Smooth muscle cell (in vitro differentiated cells): ENCODE measurements around the gene ZNF385D. TPM values are rescaled to one million over a fixed set of nuclear protein-coding genes. Genes with fewer than 3 reads are reported as not detected.

Source experiments
- DNase-seq: peaks from one replicate; lab custom pipeline; 2025; ENCODE audit not compliant: unreplicated experiment; lab: John Stamatoyannopoulos, UW
- H2AFZ ChIP-seq: fragments of 200-600 bp; sonication (generic); 2 replicates; pipeline ENCODE4 v1.6.0; 2016; ENCODE audit warnings: antibody characterized with exemption, low read depth, mild to moderate bottlenecking
- H3F3A ChIP-seq: fragments of 200-600 bp; sonication (generic); 2 replicates; pipeline ENCODE4 v1.6.0; 2017; ENCODE audit warnings: antibody characterized with exemption, low read depth
- H3K27ac ChIP-seq: fragments of 200-600 bp; sonication (generic); 2 replicates; pipeline ENCODE4 v1.5.1; 2016; ENCODE audit warnings: low read depth, mild to moderate bottlenecking
- H3K27me3 ChIP-seq: fragments of 200-600 bp; sonication (generic); 2 replicates; pipeline ENCODE4 v1.6.1; 2016; ENCODE audit warnings: low read depth, mild to moderate bottlenecking
- H3K36me3 ChIP-seq: fragments of 200-600 bp; sonication (generic); 2 replicates; pipeline ENCODE4 v1.5.1; 2016; ENCODE audit warnings: low read depth
- H3K4me1 ChIP-seq: fragments of 200-600 bp; sonication (generic); 2 replicates; pipeline ENCODE4 v1.5.1; 2016; ENCODE audit warnings: low read depth
- H3K4me2 ChIP-seq: fragments of 200-600 bp; sonication (generic); 2 replicates; pipeline ENCODE4 v1.6.0; 2016; ENCODE audit warnings: mild to moderate bottlenecking
- H3K4me3 ChIP-seq: fragments of 200-600 bp; sonication (generic); 2 replicates; pipeline ENCODE4 v1.5.1; 2016; ENCODE audit warnings: mild to moderate bottlenecking
- H3K79me2 ChIP-seq: fragments of 200-600 bp; sonication (generic); 2 replicates; pipeline ENCODE4 v1.6.0; 2016; ENCODE audit warnings: low read depth, mild to moderate bottlenecking
- H3K9ac ChIP-seq: fragments of 200-600 bp; sonication (generic); 2 replicates; pipeline ENCODE4 v1.6.0; 2016; ENCODE audit warnings: low read depth
- H3K9me3 ChIP-seq: fragments of 200-600 bp; sonication (generic); replicated peaks from 2 replicates; pipeline ENCODE4 v1.5.1; 2016; ENCODE audit warnings: low read depth
- H4K20me1 ChIP-seq: fragments of 200-600 bp; sonication (generic); 2 replicates; pipeline ENCODE4 v1.6.0; 2016; ENCODE audit warnings: low read depth
- WGBS: methylation state at CpG from one replicate; pipeline ENCODE4 v1.1.7; 2016; ENCODE audit warnings: low lambda C conversion rate; 5-methylcytosine and 5-hydroxymethylcytosine counted together
- polyA plus RNA-seq: library from polyadenylated mRNA; unstranded; fragments of >200 nt; fragmentation: Nextera tagmentation; extraction: Ambion mirVana; gene quantifications from 2 replicates; pipeline ENCODE4 v1.2.1, GENCODE V29; 2016
- total RNA-seq: library from RNA; depleted of rRNA; stranded (reverse); fragments of >200 nt; gene quantifications from 2 replicates; pipeline ENCODE4 v1.2.3, GENCODE V29; 2014
- TF ChIP-seq, protein P1 (sequence below): fragments of 200-600 bp; sonication (generic); IDR thresholded peaks from 2 replicates; pipeline ENCODE4 v1.5.1; 2017; ENCODE audit warnings: borderline replicate concordance, mild to moderate bottlenecking, antibody characterized with exemption; ENCODE audit not compliant: insufficient read depth, poor library complexity, severe bottlenecking

ZNF385D gene
- total and polyA plus RNA-seq, 2 experiments from 2014 or later, result 0.13 to 2.4 TPM

DNA sequence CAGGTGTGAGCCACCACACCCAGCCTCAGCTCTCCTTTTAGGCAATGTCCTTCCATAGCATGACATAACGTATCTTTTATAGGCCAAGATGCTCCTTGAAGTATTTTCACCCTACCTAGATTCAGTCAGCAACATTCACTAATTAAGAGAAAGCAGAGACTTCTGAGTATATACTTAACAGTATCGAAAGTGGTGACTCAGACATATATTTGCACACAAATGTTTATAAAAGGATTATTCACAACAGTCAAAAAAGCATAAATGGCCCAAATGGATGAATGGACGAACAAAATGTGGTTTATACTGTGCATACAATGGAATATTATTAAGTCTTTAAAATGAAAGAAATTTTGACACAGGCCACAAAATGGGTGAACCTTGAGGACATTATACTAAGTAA, 108.6 kb downstream of the ZNF385D start:
- TF ChIP-seq, protein P1, sequence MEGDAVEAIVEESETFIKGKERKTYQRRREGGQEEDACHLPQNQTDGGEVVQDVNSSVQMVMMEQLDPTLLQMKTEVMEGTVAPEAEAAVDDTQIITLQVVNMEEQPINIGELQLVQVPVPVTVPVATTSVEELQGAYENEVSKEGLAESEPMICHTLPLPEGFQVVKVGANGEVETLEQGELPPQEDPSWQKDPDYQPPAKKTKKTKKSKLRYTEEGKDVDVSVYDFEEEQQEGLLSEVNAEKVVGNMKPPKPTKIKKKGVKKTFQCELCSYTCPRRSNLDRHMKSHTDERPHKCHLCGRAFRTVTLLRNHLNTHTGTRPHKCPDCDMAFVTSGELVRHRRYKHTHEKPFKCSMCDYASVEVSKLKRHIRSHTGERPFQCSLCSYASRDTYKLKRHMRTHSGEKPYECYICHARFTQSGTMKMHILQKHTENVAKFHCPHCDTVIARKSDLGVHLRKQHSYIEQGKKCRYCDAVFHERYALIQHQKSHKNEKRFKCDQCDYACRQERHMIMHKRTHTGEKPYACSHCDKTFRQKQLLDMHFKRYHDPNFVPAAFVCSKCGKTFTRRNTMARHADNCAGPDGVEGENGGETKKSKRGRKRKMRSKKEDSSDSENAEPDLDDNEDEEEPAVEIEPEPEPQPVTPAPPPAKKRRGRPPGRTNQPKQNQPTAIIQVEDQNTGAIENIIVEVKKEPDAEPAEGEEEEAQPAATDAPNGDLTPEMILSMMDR, result no peak
- H3F3A ChIP-seq, result no peaks in the 10 kb centered on the region
- DNase-seq, result no peak
- H2AFZ ChIP-seq, result no peak overlapping the region
- H3K9ac ChIP-seq, result no peak overlapping the region
- WGBS, result 71% methylated on average over 3 of the region's 3 CpGs
- H3K27me3 ChIP-seq, result no peaks in the 10 kb centered on the region
- H3K36me3 ChIP-seq, result no peaks in the 10 kb centered on the region
- H3K4me1 ChIP-seq, result peaks cover 6% of the 10 kb centered on the region
- no peaks in the 10 kb centered on the region for H3K9me3 ChIP-seq
- H3K79me2 ChIP-seq, result no peaks in the 10 kb centered on the region
- no peak overlapping the region for H3K4me3 ChIP-seq
- no peak overlapping the region for H3K4me2 ChIP-seq
- H3K27ac ChIP-seq, result no peak overlapping the region
- no peaks in the 10 kb centered on the region for H4K20me1 ChIP-seq

DNA sequence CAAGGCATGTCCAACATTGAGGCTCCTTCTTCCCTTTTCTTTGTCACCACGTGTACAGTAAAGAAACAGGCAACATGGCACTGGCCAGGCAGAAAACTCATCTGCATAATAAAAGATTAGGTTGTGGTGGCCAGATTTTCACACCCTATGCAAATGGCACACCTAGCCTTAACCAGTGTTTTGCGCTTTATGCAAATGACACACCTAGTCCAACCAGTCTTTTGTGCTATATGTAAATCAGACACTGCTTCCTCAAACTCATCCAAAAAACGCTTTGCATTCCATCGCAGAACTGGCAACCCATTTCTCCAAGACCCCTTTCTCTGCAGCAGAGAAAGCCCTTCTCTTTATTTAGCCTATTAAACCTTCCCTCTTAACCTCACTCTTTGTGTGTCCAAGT, 109.1 kb downstream of the ZNF385D start:
- Histone ChIP-seq H3K27me3 (no peaks in the 10 kb centered on the region), H3F3A (no peaks in the 10 kb centered on the region), H4K20me1 (no peaks in the 10 kb centered on the region), H3K4me2 (no peak overlapping the region), H2AFZ (no peak overlapping the region), H3K79me2 (no peaks in the 10 kb centered on the region), H3K4me1 (peaks cover 6% of the 10 kb centered on the region), H3K9me3 (no peaks in the 10 kb centered on the region), H3K9ac (no peak overlapping the region), H3K4me3 (no peak overlapping the region), H3K27ac (no peak overlapping the region), H3K36me3 (no peaks in the 10 kb centered on the region)
- no peak for DNase-seq
- WGBS, result 71% methylated on average over 4 of the region's 4 CpGs
- TF ChIP-seq, protein P1, result no peak

DNA sequence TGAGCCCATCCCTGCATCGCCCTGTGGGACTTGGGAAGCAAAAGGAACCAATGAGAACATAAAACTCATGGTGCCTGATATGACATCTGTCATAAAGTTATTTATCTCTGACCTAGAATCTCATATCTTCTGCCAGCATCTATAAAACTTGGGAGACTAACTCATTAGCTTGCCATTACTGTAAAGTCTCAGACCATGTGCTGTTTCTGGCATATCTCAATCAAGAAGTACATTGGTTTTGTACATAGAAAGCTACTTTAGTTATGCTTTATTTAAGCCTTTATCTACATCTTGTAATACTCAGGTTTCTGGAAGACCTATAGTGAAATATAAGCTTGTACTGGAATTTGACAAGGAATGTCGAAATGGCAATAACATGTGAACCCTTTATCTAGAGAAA, 112.5 kb downstream of the ZNF385D start:
- H3K27me3 ChIP-seq, result peaks cover 7% of the 10 kb centered on the region
- no peak overlapping the region for H3K27ac ChIP-seq
- H3K4me2 ChIP-seq, result no peak overlapping the region
- H3K36me3 ChIP-seq, result no peaks in the 10 kb centered on the region
- H3K79me2 ChIP-seq, result no peaks in the 10 kb centered on the region
- WGBS, result 89% methylated on average over 2 of the region's 2 CpGs
- H2AFZ ChIP-seq, result no peak overlapping the region
- DNase-seq, result no peak
- H3F3A ChIP-seq, result no peaks in the 10 kb centered on the region
- H3K4me3 ChIP-seq, result no peak overlapping the region
- TF ChIP-seq, protein P1, result no peak
- H3K4me1 ChIP-seq, result no peaks in the 10 kb centered on the region
- H3K9me3 ChIP-seq, result no peaks in the 10 kb centered on the region
- H3K9ac ChIP-seq, result no peak overlapping the region
- H4K20me1 ChIP-seq, result no peaks in the 10 kb centered on the region

DNA sequence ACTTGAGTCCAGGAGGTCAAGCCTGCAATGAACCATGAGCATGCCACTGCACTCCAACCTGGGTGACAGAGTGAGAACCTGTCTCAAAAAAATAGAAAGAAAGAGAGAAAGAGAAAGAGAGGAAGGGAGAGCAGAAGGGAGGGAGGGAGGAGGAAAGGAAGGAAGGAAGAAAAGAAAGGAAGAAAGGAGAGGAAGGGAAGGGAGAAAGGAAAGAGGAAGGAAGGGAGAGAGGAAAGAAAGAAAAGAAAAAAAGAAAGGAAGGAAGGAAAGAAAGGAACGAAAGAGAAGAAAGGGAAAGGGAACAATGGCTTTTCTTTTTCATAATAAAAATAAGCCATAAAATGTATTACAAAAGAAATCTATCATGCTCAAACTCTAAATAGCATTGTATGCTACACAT, 116.9 kb downstream of the ZNF385D start:
- Histone ChIP-seq H3K4me3 (no peak overlapping the region), H2AFZ (no peak overlapping the region), H3K79me2 (no peaks in the 10 kb centered on the region), H3K36me3 (no peaks in the 10 kb centered on the region), H3F3A (no peaks in the 10 kb centered on the region), H4K20me1 (no peaks in the 10 kb centered on the region), H3K4me2 (no peak overlapping the region), H3K4me1 (no peaks in the 10 kb centered on the region), H3K9me3 (no peaks in the 10 kb centered on the region), H3K27me3 (peaks cover 9% of the 10 kb centered on the region), H3K27ac (no peak overlapping the region), H3K9ac (no peak overlapping the region)
- WGBS, result 75% methylated on average over 1 of the region's 1 CpG
- TF ChIP-seq, protein P1, result no peak
- no peak for DNase-seq
